Ascending aorta (tissue), 2 donors: ENCODE results near the gene PAFAH2. TPM values are rescaled to one million over a fixed set of nuclear protein-coding genes. Genes with fewer than 3 reads are reported as not detected.
A peak's percentile ranks its signal among the peaks of the same experiment; 100 is the strongest.

Experiments
- DNase-seq, 2 donors: peaks; one replicate each; pipeline ENCODE4 v3.0.0-alpha.2; 2019; ENCODE audit warnings: low spot score in 2 of 2
- H3K27ac ChIP-seq, 2 donors: fragments of 200-600 bp; sonication (generic); one replicate each; pipeline ENCODE4 v1.5.1; 2016 to 2017; ENCODE audit warnings: mild to moderate bottlenecking in 1 of 2
- H3K27me3 ChIP-seq: fragments of 200-600 bp; sonication (generic); one replicate; pipeline ENCODE4 v1.5.1; 2017
- H3K36me3 ChIP-seq, 2 donors: fragments of 200-600 bp; sonication (generic); one replicate each; pipeline ENCODE4 v1.5.1; 2016
- H3K4me1 ChIP-seq, 2 donors: fragments of 200-600 bp; sonication (generic); one replicate each; pipeline ENCODE4 v1.5.1; 2016 to 2017; ENCODE audit warnings: mild to moderate bottlenecking in 1 of 2
- H3K4me3 ChIP-seq, 2 donors: fragments of 200-600 bp; sonication (generic); one replicate each; pipeline ENCODE4 v1.5.1; 2016 to 2017; ENCODE audit warnings: mild to moderate bottlenecking in 1 of 2
- H3K9me3 ChIP-seq, 2 donors: fragments of 200-600 bp; sonication (generic); one replicate each; pipeline ENCODE4 v1.5.1; 2016
- CTCF ChIP-seq, 3 experiments: fragments of 200-600 bp in 2 of 3; fragments of 450-650 bp in 1 of 3; sonication (generic) in 2 of 3; IDR thresholded peaks; one replicate each; pipeline ENCODE4 v1.5.1; 2016 to 2019; ENCODE audit warnings: antibody characterized with exemption in 3 of 3, mild to moderate bottlenecking in 1 of 3, moderate library complexity in 1 of 3
- intact Hi-C: fragments of 100-400 bp; cut with DNase I; formaldehyde crosslinking; loops from one replicate; pipeline ENCODE4 v1.15.1; 2023
- total RNA-seq: library from RNA; depleted of rRNA; stranded (reverse); fragments of >200 nt; gene quantifications from one replicate; pipeline ENCODE4 v1.1.0, GENCODE V29; 2016

Gene PAFAH2
- total RNA-seq, 1 donor from 2014 or later = 1.3 TPM

GRCh38 chr1:26016258-26016952 lies 18.5 kb upstream of the PAFAH2 start:
- no peak for DNase-seq
- Histone ChIP-seq H3K9me3 (no peaks in the 10 kb centered on the region), H3K4me1 (peaks cover 0 to 1% of the 10 kb centered on the region in 2 donors), H3K27ac (no peak overlapping the region), H3K4me3 (no peak overlapping the region), H3K27me3 (no peaks in the 10 kb centered on the region), H3K36me3 (no peaks in the 10 kb centered on the region)
- intact Hi-C loops = no loop called here
- TF ChIP-seq CTCF (IDR thresholded peaks at IDR 0.05) = no peak

- no peak overlapping the region for H3K4me3 ChIP-seq
- TF ChIP-seq CTCF (IDR thresholded peaks at IDR 0.05) = no peak
- no peaks in the 10 kb centered on the region for H3K36me3 ChIP-seq
- no peak overlapping the region for H3K27ac ChIP-seq
- peak in 1 of 2 donors; percentile 35 for DNase-seq
- intact Hi-C loops = no loop called here
- no peaks in the 10 kb centered on the region for H3K4me1 ChIP-seq
- no peaks in the 10 kb centered on the region for H3K27me3 ChIP-seq
- no peaks in the 10 kb centered on the region for H3K9me3 ChIP-seq
Observed at GRCh38 chr1:26015358-26015757, 17.5 kb upstream of the PAFAH2 start.

GRCh38 chr1:26014179-26014578 lies 16.3 kb upstream of the PAFAH2 start:
- no peaks in the 10 kb centered on the region for H3K27me3 ChIP-seq
- intact Hi-C loops = no loop called here
- no peak for TF ChIP-seq CTCF (IDR thresholded peaks at IDR 0.05)
- no peak for DNase-seq
- no peak overlapping the region for H3K27ac ChIP-seq
- H3K4me1 ChIP-seq = no peaks in the 10 kb centered on the region
- H3K4me3 ChIP-seq = no peak overlapping the region
- no peaks in the 10 kb centered on the region for H3K36me3 ChIP-seq
- no peaks in the 10 kb centered on the region for H3K9me3 ChIP-seq

- intact Hi-C loops = no loop called here
- DNase-seq = no peak
- H3K27ac ChIP-seq = no peak overlapping the region
- no peaks in the 10 kb centered on the region for H3K9me3 ChIP-seq
- no peak overlapping the region for H3K4me3 ChIP-seq
- H3K36me3 ChIP-seq = no peaks in the 10 kb centered on the region
- TF ChIP-seq CTCF (IDR thresholded peaks at IDR 0.05) = no peak
- H3K27me3 ChIP-seq = no peaks in the 10 kb centered on the region
- H3K4me1 ChIP-seq = no peaks in the 10 kb centered on the region
Observed at GRCh38 chr1:26012864-26013263, 15.0 kb upstream of the PAFAH2 start.

GRCh38 chr1:26010825-26011224 lies 13.0 kb upstream of the PAFAH2 start:
- H3K27me3 ChIP-seq = no peaks in the 10 kb centered on the region
- TF ChIP-seq CTCF (IDR thresholded peaks at IDR 0.05) = no peak
- no peak overlapping the region for H3K4me3 ChIP-seq
- H3K9me3 ChIP-seq = no peaks in the 10 kb centered on the region
- no peaks in the 10 kb centered on the region for H3K36me3 ChIP-seq
- intact Hi-C loops = no loop called here
- DNase-seq = no peak
- H3K27ac ChIP-seq = no peak overlapping the region
- no peaks in the 10 kb centered on the region for H3K4me1 ChIP-seq
